Transverse colon (tissue), 4 donors: Measurements from ENCODE around the gene HIVEP3. TPM values are rescaled to one million over a fixed set of nuclear protein-coding genes. Genes with fewer than 3 reads are reported as not detected.

ENCODE experiments used
- DNase-seq: peaks from one replicate; pipeline ENCODE4 v3.0.0-alpha.2; 2019
- H3K27ac ChIP-seq, 4 donors: fragments of 200-600 bp; sonication (generic); 2 replicates each; pipeline ENCODE4 v1.5.1; 2016 to 2018; ENCODE audit warnings: inconsistent platforms in 4 of 4
- H3K27me3 ChIP-seq: fragments of 200-600 bp; sonication (generic); 2 replicates; pipeline ENCODE4 v1.5.1; 2017; ENCODE audit warnings: inconsistent platforms
- H3K36me3 ChIP-seq, 4 donors: fragments of 200-600 bp; sonication (generic); 2 replicates each; pipeline ENCODE4 v1.5.1; 2017 to 2019; ENCODE audit warnings: inconsistent platforms in 4 of 4
- H3K4me1 ChIP-seq, 4 donors: fragments of 200-600 bp; sonication (generic); 2 replicates each; pipeline ENCODE4 v1.5.1; 2017 to 2020; ENCODE audit warnings: inconsistent platforms in 4 of 4
- H3K4me3 ChIP-seq, 4 donors: fragments of 200-600 bp; sonication (generic); 1 replicate in 1 of 4; 2 replicates in 3 of 4; pipeline versions ENCODE4 v1.5.1 to v1.6.1; 2017 to 2019; ENCODE audit warnings: inconsistent platforms in 4 of 4
- H3K9me3 ChIP-seq, 2 donors: fragments of 200-600 bp; sonication (generic); 2 replicates each; pipeline ENCODE4 v1.5.1; 2017 to 2019; ENCODE audit warnings: inconsistent platforms in 2 of 2
- CTCF ChIP-seq, 5 experiments: fragments of 200-600 bp in 3 of 5; fragments of 450-650 bp in 2 of 5; sonication (generic) in 3 of 5; IDR thresholded peaks; 1 replicate in 2 of 5; 2 replicates in 3 of 5; pipeline ENCODE4 v1.5.1; 2016 to 2017; ENCODE audit warnings: antibody characterized with exemption in 5 of 5, inconsistent platforms in 3 of 5, mild to moderate bottlenecking in 2 of 5, moderate library complexity in 1 of 5
- EP300 ChIP-seq: sonication (generic); formaldehyde crosslinking; IDR thresholded peaks from one replicate; pipeline ENCODE4 v1.6.1; 2017; ENCODE audit warnings: antibody characterized with exemption, low read depth
- POLR2A ChIP-seq: fragments of 450-650 bp; IDR thresholded peaks from one replicate; pipeline ENCODE4 v1.6.1; 2016; ENCODE audit warnings: antibody characterized with exemption, mild to moderate bottlenecking, moderate library complexity
- POLR2AphosphoS5 ChIP-seq, 3 donors: sonication (generic); formaldehyde crosslinking; IDR thresholded peaks; one replicate each; pipeline ENCODE4 v1.6.1; 2016; ENCODE audit warnings: antibody characterized with exemption in 3 of 3
- WGBS, 2 donors: methylation state at CpG; one replicate each; pipeline ENCODE4 v1.1.5; 2018; ENCODE audit warnings: low coverage in 1 of 2; 5-methylcytosine and 5-hydroxymethylcytosine counted together
- in situ Hi-C, 4 donors: fragments of 200-750 bp; cut with MboI; loops; one replicate each; pipeline versions ENCODE4 v1.15.0 to v1.15.1; 2017; ENCODE audit warnings: low sequenced_read_pairs in 3 of 4, low pct_ligation_motif_present in 1 of 4, low pct_unique_long_range_greater_than_20kb in 1 of 4
- intact Hi-C: fragments of 100-400 bp; cut with DNase I; formaldehyde crosslinking; loops from one replicate; pipeline ENCODE4 v1.15.1; 2023; ENCODE audit warnings: low total_unique reads
- total RNA-seq, 4 donors: library from RNA; depleted of rRNA; stranded (reverse); fragments of >200 nt; gene quantifications; one replicate each; pipeline ENCODE4 v1.1.0, GENCODE V29; 2016

Gene HIVEP3
- total RNA-seq, 4 donors from 2014 or later: 3.7 to 15.0 (median 5.2) TPM

- H3K36me3 ChIP-seq: no peaks in the 10 kb centered on the region
- TF ChIP-seq CTCF (IDR thresholded peaks at IDR 0.05) (no peak), POLR2AphosphoS5 (IDR thresholded peaks at IDR 0.05) (no peak), POLR2A (no peak)
- no peak for DNase-seq
- intact Hi-C loops (no loop called here), in situ Hi-C loops (no loop called here)
- H3K9me3 ChIP-seq: no peaks in the 10 kb centered on the region
- no peak overlapping the region for H3K4me3 ChIP-seq
- 66 to 74% methylated on average over 5 of the region's 5 CpGs for WGBS, 2 donors
- H3K4me1 ChIP-seq: peaks cover 0 to 22% (median 0%) of the 10 kb centered on the region in 4 donors
- no peaks in the 10 kb centered on the region for H3K27me3 ChIP-seq
- H3K27ac ChIP-seq: no peak overlapping the region
Observed at GRCh38 chr1:41742219-41742618, 176.5 kb downstream of the HIVEP3 start.

- intact Hi-C loops (no loop called here), in situ Hi-C loops (no loop called here)
- Histone ChIP-seq H3K4me1 (peaks cover 0 to 22% (median 0%) of the 10 kb centered on the region in 4 donors), H3K27ac (no peak overlapping the region), H3K27me3 (no peaks in the 10 kb centered on the region), H3K36me3 (no peaks in the 10 kb centered on the region), H3K9me3 (no peaks in the 10 kb centered on the region), H3K4me3 (no peak overlapping the region)
- no peak for DNase-seq
- WGBS, 2 donors: 76% methylated on average over 7 of the region's 7 CpGs; no CpG with 5 or more reads in 1 of the 2 donors
- TF ChIP-seq POLR2A (no peak), EP300 (no peak), CTCF (IDR thresholded peaks at IDR 0.05) (no peak), POLR2AphosphoS5 (IDR thresholded peaks at IDR 0.05) (no peak)
Observed at GRCh38 chr1:41741244-41741643, 177.5 kb downstream of the HIVEP3 start.

GRCh38 chr1:41740630-41741239, 178.0 kb downstream of the HIVEP3 start:
- H3K27me3 ChIP-seq: no peaks in the 10 kb centered on the region
- peaks cover 0 to 22% (median 0%) of the 10 kb centered on the region in 4 donors for H3K4me1 ChIP-seq
- no peak for DNase-seq
- intact Hi-C loops (no loop called here), in situ Hi-C loops (no loop called here)
- no peaks in the 10 kb centered on the region for H3K36me3 ChIP-seq
- no peaks in the 10 kb centered on the region for H3K9me3 ChIP-seq
- WGBS, 2 donors: 52 to 77% methylated on average over 3 to 5 of the region's 5 CpGs
- no peak for TF ChIP-seq EP300
- TF ChIP-seq CTCF (IDR thresholded peaks at IDR 0.05): no peak
- TF ChIP-seq POLR2AphosphoS5 (IDR thresholded peaks at IDR 0.05): no peak
- H3K27ac ChIP-seq: no peak overlapping the region
- H3K4me3 ChIP-seq: no peak overlapping the region

- Histone ChIP-seq H3K36me3 (no peaks in the 10 kb centered on the region), H3K27me3 (no peaks in the 10 kb centered on the region), H3K4me3 (no peak overlapping the region), H3K27ac (no peak overlapping the region), H3K9me3 (no peaks in the 10 kb centered on the region), H3K4me1 (peaks cover 0 to 22% (median 0%) of the 10 kb centered on the region in 4 donors)
- TF ChIP-seq CTCF (IDR thresholded peaks at IDR 0.05) (no peak), POLR2AphosphoS5 (IDR thresholded peaks at IDR 0.05) (no peak), EP300 (no peak), POLR2A (no peak)
- intact Hi-C loops (no loop called here), in situ Hi-C loops (no loop called here)
- 96% methylated on average over 5 of the region's 5 CpGs; no CpG with 5 or more reads in 1 of the 2 donors for WGBS, 2 donors
- DNase-seq: no peak
Observed at GRCh38 chr1:41740058-41740457, 178.7 kb downstream of the HIVEP3 start.
